Activated CD4-positive, alpha-beta T cell treated with anti-CD3 and anti-CD28 coated beads for 36 hours (primary cell): ENCODE measurements around the gene C1D. TPM values are rescaled to one million over a fixed set of nuclear protein-coding genes. Genes with fewer than 3 reads are reported as not detected.

Experiments
- ATAC-seq: fragments of 200-7000 bp; cut with Tn5 transposase; one replicate; pipeline ENCODE4 v1.10.0; 2021; ENCODE audit warnings: mild to moderate bottlenecking, moderate library complexity
- CTCF ChIA-PET: fragments of 350-600 bp; sonication (Branson Sonifier 250); formaldehyde crosslinking; loops from one replicate; lab custom pipeline; 2021; ENCODE audit warnings: antibody characterized with exemption; lab: Charles Lee
- POLR2A ChIA-PET: fragments of 350-600 bp; sonication (Branson Sonifier 250); formaldehyde crosslinking; loops from one replicate; lab custom pipeline; 2021; ENCODE audit warnings: antibody characterized with exemption, inconsistent platforms; lab: Charles Lee
- DNase-seq: peaks from one replicate; pipeline ENCODE4 v3.0.0-alpha.2; 2020
- H3K27ac Mint-ChIP-seq: one replicate; pipeline ENCODE4 v1.8.0; 2021; ENCODE audit warnings: mixed read lengths
- H3K27me3 Mint-ChIP-seq: one replicate; pipeline ENCODE4 v1.8.0; 2021; ENCODE audit warnings: mixed read lengths
- H3K36me3 Mint-ChIP-seq: one replicate; pipeline ENCODE4 v1.8.0; 2021; ENCODE audit warnings: low read depth, mixed read lengths
- H3K4me1 Mint-ChIP-seq: one replicate; pipeline ENCODE4 v1.8.0; 2021; ENCODE audit warnings: mixed read lengths
- H3K4me3 Mint-ChIP-seq: one replicate; pipeline ENCODE4 v1.8.0; 2021; ENCODE audit warnings: mild to moderate bottlenecking, moderate library complexity, mixed read lengths
- H3K9me3 Mint-ChIP-seq: one replicate; pipeline ENCODE4 v1.8.0; 2021; ENCODE audit warnings: low read depth, mixed read lengths
- intact Hi-C, 2 experiments: fragments of 100-400 bp; cut with DNase I in 1 of 2; cut with micrococcal nuclease in 1 of 2; formaldehyde crosslinking; loops; one replicate each; pipeline versions ENCODE4 v1.14.2 to v1.15.1; 2022 to 2024; cut with DNase I, micrococcal nuclease
- total RNA-seq, 2 experiments: library from RNA; stranded (reverse); gene quantifications; one replicate each; pipeline ENCODE4 v1.2.3, GENCODE V29; 2021

The C1D gene
- total RNA-seq, 2 experiments from 2014 or later: 11.3 to 21.4 TPM

GRCh38 chr2:68039317-68039716, 23.5 kb downstream of the C1D start:
- intact Hi-C loops: no loop called here
- ChIA-PET CTCF (interaction anchor here (1.5 kb wide), 1 partner anchor 9 kb away, joined by 6 read pairs; no protein-coding TSS in a partner anchor), POLR2A (interaction anchor here (1.2 kb wide), 1 partner anchor 24 kb away, joined by 3 read pairs; the partner anchor contains the start of gene C1D)
- no peak for ATAC-seq
- no peaks in the 10 kb centered on the region for H3K27me3 Mint-ChIP-seq
- no peak overlapping the region for H3K27ac Mint-ChIP-seq
- DNase-seq: no peak
- no peak overlapping the region for H3K4me3 Mint-ChIP-seq
- H3K9me3 Mint-ChIP-seq: no peaks in the 10 kb centered on the region
- no peaks in the 10 kb centered on the region for H3K4me1 Mint-ChIP-seq
- peaks cover 5% of the 10 kb centered on the region for H3K36me3 Mint-ChIP-seq

GRCh38 chr2:68032702-68033101, 30.1 kb downstream of the C1D start:
- H3K36me3 Mint-ChIP-seq: no peaks in the 10 kb centered on the region
- ChIA-PET CTCF (interaction anchor here (0.6 to 0.9 kb wide), 4 partner anchors 72 to 449 kb away, joined by 3 to 4 read pairs (median 4); no protein-coding TSS in a partner anchor), POLR2A (no interaction called here)
- no peak overlapping the region for H3K27ac Mint-ChIP-seq
- H3K27me3 Mint-ChIP-seq: no peaks in the 10 kb centered on the region
- DNase-seq: no peak
- H3K9me3 Mint-ChIP-seq: no peaks in the 10 kb centered on the region
- intact Hi-C loops: no loop called here
- no peaks in the 10 kb centered on the region for H3K4me1 Mint-ChIP-seq
- H3K4me3 Mint-ChIP-seq: no peak overlapping the region
- ATAC-seq: no peak

- Mint-ChIP-seq H3K9me3 (no peaks in the 10 kb centered on the region), H3K36me3 (no peaks in the 10 kb centered on the region), H3K27ac (no peak overlapping the region), H3K27me3 (no peaks in the 10 kb centered on the region), H3K4me3 (no peak overlapping the region), H3K4me1 (no peaks in the 10 kb centered on the region)
- ATAC-seq (no peak), DNase-seq (no peak)
- ChIA-PET CTCF (interaction anchor here (0.6 to 2.4 kb wide), 12 partner anchors 7 to 1604 kb away, joined by 3 to 10 read pairs (median 3); partner anchors contain the start of gene C1D), POLR2A (no interaction called here)
- intact Hi-C loops: loop anchor here in 1 of 2 experiments (1.0 to 2.0 kb wide), 3 partner anchors 185 to 1602 kb away; no protein-coding TSS in a partner anchor
Observed at GRCh38 chr2:68031542-68032160, 31.2 kb downstream of the C1D start.

- Mint-ChIP-seq H3K4me3 (no peak overlapping the region), H3K9me3 (no peaks in the 10 kb centered on the region), H3K36me3 (no peaks in the 10 kb centered on the region), H3K27me3 (peaks cover 2% of the 10 kb centered on the region), H3K27ac (no peak overlapping the region), H3K4me1 (no peaks in the 10 kb centered on the region)
- ChIA-PET POLR2A (no interaction called here), CTCF (interaction anchor here (0.5 to 2.4 kb wide), 12 partner anchors 8 to 1604 kb away, joined by 3 to 10 read pairs (median 3); partner anchors contain the start of gene C1D)
- intact Hi-C loops: loop anchor here in 1 of 2 experiments (1.0 to 2.0 kb wide), 3 partner anchors 184 to 1602 kb away; no protein-coding TSS in a partner anchor
- no peak for DNase-seq
- ATAC-seq: no peak
Observed at GRCh38 chr2:68031043-68031442, 31.8 kb downstream of the C1D start.

GRCh38 chr2:68030529-68030928, 32.3 kb downstream of the C1D start:
- ChIA-PET POLR2A (no interaction called here), CTCF (interaction anchor here (0.5 to 2.4 kb wide), 6 partner anchors 9 to 184 kb away, joined by 3 to 10 read pairs (median 4); no protein-coding TSS in a partner anchor)
- no peak for ATAC-seq
- no peak for DNase-seq
- intact Hi-C loops: loop anchor here in 1 of 2 experiments (2.0 kb wide), 1 partner anchor 184 kb away; no protein-coding TSS in a partner anchor
- Mint-ChIP-seq H3K9me3 (no peaks in the 10 kb centered on the region), H3K27me3 (peaks cover 4% of the 10 kb centered on the region), H3K27ac (no peak overlapping the region), H3K36me3 (no peaks in the 10 kb centered on the region), H3K4me3 (no peak overlapping the region), H3K4me1 (no peaks in the 10 kb centered on the region)

- Mint-ChIP-seq H3K9me3 (no peaks in the 10 kb centered on the region), H3K27me3 (peaks cover 10% of the 10 kb centered on the region), H3K36me3 (no peaks in the 10 kb centered on the region), H3K27ac (no peak overlapping the region), H3K4me1 (no peaks in the 10 kb centered on the region), H3K4me3 (no peak overlapping the region)
- POLR2A ChIA-PET: no interaction called here
- CTCF ChIA-PET: interaction anchor here (0.6 to 1.6 kb wide), 2 partner anchors 182 to 1159 kb away, joined by 3 read pairs; no protein-coding TSS in a partner anchor
- ATAC-seq (no peak), DNase-seq (no peak)
- intact Hi-C loops: no loop called here
Observed at GRCh38 chr2:68027959-68028358, 34.8 kb downstream of the C1D start.

- Mint-ChIP-seq H3K9me3 (no peaks in the 10 kb centered on the region), H3K4me1 (no peaks in the 10 kb centered on the region)
- no peak for DNase-seq
Observed at GRCh38 chr2:68024450-68024849, 38.4 kb downstream of the C1D start.

GRCh38 chr2:68023904-68024303, 38.9 kb downstream of the C1D start:
- Mint-ChIP-seq H3K36me3 (no peaks in the 10 kb centered on the region), H3K27me3 (peaks cover 13% of the 10 kb centered on the region), H3K4me1 (no peaks in the 10 kb centered on the region), H3K27ac (no peak overlapping the region), H3K4me3 (no peak overlapping the region), H3K9me3 (no peaks in the 10 kb centered on the region)
- ChIA-PET CTCF (no interaction called here), POLR2A (no interaction called here)
- intact Hi-C loops: no loop called here
- no peak for ATAC-seq
- DNase-seq: no peak

More at GRCh38 chr2:68024450-68024849, 38.4 kb downstream of the C1D start:
- H3K27ac Mint-ChIP-seq: no peak overlapping the region
- no peak for ATAC-seq
- intact Hi-C loops: no loop called here
- ChIA-PET CTCF (no interaction called here), POLR2A (no interaction called here)
- H3K27me3 Mint-ChIP-seq: peaks cover 13% of the 10 kb centered on the region
- no peak overlapping the region for H3K4me3 Mint-ChIP-seq
- no peaks in the 10 kb centered on the region for H3K36me3 Mint-ChIP-seq

GRCh38 chr2:68018727-68019126, 44.1 kb downstream of the C1D start:
- intact Hi-C loops: no loop called here
- no peaks in the 10 kb centered on the region for H3K4me1 Mint-ChIP-seq
- peaks cover 5% of the 10 kb centered on the region for H3K27me3 Mint-ChIP-seq
- POLR2A ChIA-PET: no interaction called here
- CTCF ChIA-PET: interaction anchor here (0.6 kb wide), 1 partner anchor 1177 kb away, joined by 3 read pairs; no protein-coding TSS in a partner anchor
- no peaks in the 10 kb centered on the region for H3K36me3 Mint-ChIP-seq
- DNase-seq: no peak
- no peaks in the 10 kb centered on the region for H3K9me3 Mint-ChIP-seq
- ATAC-seq: no peak
- H3K27ac Mint-ChIP-seq: no peak overlapping the region
- H3K4me3 Mint-ChIP-seq: no peak overlapping the region

GRCh38 chr2:68009526-68009925, 53.3 kb downstream of the C1D start:
- intact Hi-C loops: no loop called here
- CTCF ChIA-PET: no interaction called here
- Mint-ChIP-seq H3K4me1 (no peaks in the 10 kb centered on the region), H3K27me3 (peaks cover 12% of the 10 kb centered on the region), H3K4me3 (no peak overlapping the region), H3K9me3 (peaks cover 4% of the 10 kb centered on the region), H3K36me3 (no peaks in the 10 kb centered on the region), H3K27ac (no peak overlapping the region)
- POLR2A ChIA-PET: no interaction called here
- no peak for DNase-seq
- ATAC-seq: no peak

- Mint-ChIP-seq H3K4me3 (no peak overlapping the region), H3K27ac (no peak overlapping the region), H3K4me1 (no peaks in the 10 kb centered on the region), H3K36me3 (no peaks in the 10 kb centered on the region), H3K9me3 (peaks cover 4% of the 10 kb centered on the region), H3K27me3 (peaks cover 17% of the 10 kb centered on the region)
- intact Hi-C loops: no loop called here
- CTCF ChIA-PET: no interaction called here
- DNase-seq (no peak), ATAC-seq (no peak)
- POLR2A ChIA-PET: no interaction called here
Observed at GRCh38 chr2:68000170-68000825, 62.5 kb downstream of the C1D start.
